ENCODE measurements around the gene PPEF1. TPM values are rescaled to one million over a fixed set of nuclear protein-coding genes. Genes with fewer than 3 reads are reported as not detected.

PPEF1 gene
- total and polyA plus RNA-seq, 9 of the 15 experiments (the other 6 are each of a cell fraction or from before 2014, with no cell fraction given) = not detected

- BruUV-seq (replicated peaks) = no TSS peak
- ATAC-seq = no peak
- Histone ChIP-seq H3K4me3 (no peak overlapping the region), H3K9me1 (ENCODE audit: control insufficient read depth, insufficient read depth, low read length) (no peaks in the 10 kb centered on the region), H3K9me3 (replicated peaks; ENCODE audit: control insufficient read depth, insufficient read depth, low read depth, low read length) (no peaks in the 10 kb centered on the region), H3K36me3 (ENCODE audit: control insufficient read depth, insufficient read depth, low read length) (no peaks in the 10 kb centered on the region), H3K27ac (ENCODE audit: extremely low read depth, low read depth, low read length) (no peak overlapping the region), H3K9ac (ENCODE audit: insufficient read depth in 1 of 2, low read depth in 2 of 2, low read length in 2 of 2) (no peak overlapping the region), H3K27me3 (ENCODE audit: control insufficient read depth in 2 of 2, insufficient read depth in 2 of 2, low read length in 2 of 2) (no peaks in the 10 kb centered on the region; a peak in 1 of 5 replicates), H2AFZ (ENCODE audit: low read depth, low read length) (no peak overlapping the region), H3K79me2 (ENCODE audit: control insufficient read depth, insufficient read depth, low read length) (no peaks in the 10 kb centered on the region), H3K4me2 (ENCODE audit: insufficient read depth, low read length) (no peak overlapping the region), H4K20me1 (replicated peaks; ENCODE audit: control insufficient read depth, insufficient read depth, low read length) (no peaks in the 10 kb centered on the region), H3K4me1 (replicated peaks in 1 of 2; ENCODE audit: control insufficient read depth in 2 of 2, insufficient read depth in 2 of 2, low read length in 2 of 2) (no peaks in the 10 kb centered on the region)
- DNase-seq (ENCODE audit: extremely low read depth in 1 of 4, low spot score in 3 of 4) = no peak
- intact Hi-C loops (cut with micrococcal nuclease) (no loop called here), in situ Hi-C loops (cut with MboI) (no loop called here)
- no peak for FAIRE-seq
- POLR2A ChIA-PET = no interaction called here
- CTCF ChIA-PET (ENCODE audit: low intra/inter-chr PET ratio) = no interaction called here
- 10% methylated on average over 2 of the region's 2 CpGs for WGBS (ENCODE audit: insufficient coverage, low coverage, missing lambda C conversion rate)
- no peak for TF ChIP-seq MCM5 (IDR thresholded peaks at IDR 0.05; ENCODE audit: low read depth)
- TF ChIP-seq TEAD1 (CRISPR knock-in tag; IDR thresholded peaks at IDR 0.05) = no peak
- TF ChIP-seq ZBTB8A (IDR thresholded peaks at IDR 0.05; ENCODE audit: partially characterized antibody) = no peak
- TF ChIP-seq NELFE (IDR thresholded peaks at IDR 0.05; ENCODE audit: insufficient read depth, insufficient read length) = no peak
- no peak for TF ChIP-seq ZBTB5 (IDR thresholded peaks at IDR 0.05)
- TF ChIP-seq TAL1 (IDR thresholded peaks at IDR 0.05) = no peak
- TF ChIP-seq, protein P1, sequence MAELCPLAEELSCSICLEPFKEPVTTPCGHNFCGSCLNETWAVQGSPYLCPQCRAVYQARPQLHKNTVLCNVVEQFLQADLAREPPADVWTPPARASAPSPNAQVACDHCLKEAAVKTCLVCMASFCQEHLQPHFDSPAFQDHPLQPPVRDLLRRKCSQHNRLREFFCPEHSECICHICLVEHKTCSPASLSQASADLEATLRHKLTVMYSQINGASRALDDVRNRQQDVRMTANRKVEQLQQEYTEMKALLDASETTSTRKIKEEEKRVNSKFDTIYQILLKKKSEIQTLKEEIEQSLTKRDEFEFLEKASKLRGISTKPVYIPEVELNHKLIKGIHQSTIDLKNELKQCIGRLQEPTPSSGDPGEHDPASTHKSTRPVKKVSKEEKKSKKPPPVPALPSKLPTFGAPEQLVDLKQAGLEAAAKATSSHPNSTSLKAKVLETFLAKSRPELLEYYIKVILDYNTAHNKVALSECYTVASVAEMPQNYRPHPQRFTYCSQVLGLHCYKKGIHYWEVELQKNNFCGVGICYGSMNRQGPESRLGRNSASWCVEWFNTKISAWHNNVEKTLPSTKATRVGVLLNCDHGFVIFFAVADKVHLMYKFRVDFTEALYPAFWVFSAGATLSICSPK (IDR thresholded peaks at IDR 0.05; ENCODE audit: borderline replicate concordance) = no peak
- TF ChIP-seq SAP30 (IDR thresholded peaks at IDR 0.05; ENCODE audit: borderline replicate concordance, insufficient read depth, low read depth, low read length, poor library complexity, severe bottlenecking) = no peak
Measured at GRCh38 chrX:18825375-18825774, 117.9 kb downstream of the PPEF1 start.
